ENCODE data around the gene GLT8D1. TPM values are rescaled to one million over a fixed set of nuclear protein-coding genes. Genes with fewer than 3 reads are reported as not detected.

Gene GLT8D1
- total RNA-seq, 1 experiment from 2014 or later, result 42.1 TPM

DNA sequence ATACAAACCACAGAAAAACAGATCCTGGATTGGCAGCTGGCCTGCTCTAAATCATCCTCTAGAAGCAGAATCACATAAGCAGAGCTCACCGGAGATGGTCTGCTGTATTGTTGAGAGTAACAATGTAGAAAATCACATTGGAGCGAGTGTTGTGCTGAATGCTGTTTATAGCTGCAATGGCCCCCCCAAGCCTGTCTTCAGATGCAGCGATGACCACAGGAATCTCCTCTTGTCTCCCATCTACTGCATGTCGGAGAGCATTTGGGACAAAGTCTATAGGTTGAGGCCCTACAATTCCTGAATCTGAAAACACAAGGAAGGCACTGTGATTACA, 8.0 kb downstream of the GLT8D1 start:
- ATAC-seq, result no peak
- H3K36me3 ChIP-seq (ENCODE audit: control insufficient read depth in 1 of 2, insufficient read depth in 2 of 2, low read length in 2 of 2), result peaks cover 40 to 46% of the 10 kb centered on the region in 2 experiments
- H3K9me2 ChIP-seq (ENCODE audit: insufficient read depth), result no peaks in the 10 kb centered on the region
- intact Hi-C loops (cut with micrococcal nuclease), result no loop called here
- RAD21 ChIA-PET (ENCODE audit: low non-redundant PET in 1 of 2, low total read pairs in 2 of 2, uncharacterized antibody in 2 of 2, unreplicated experiment in 2 of 2), result no interaction called here
- H3K9ac ChIP-seq (ENCODE audit: low read length), result no peak overlapping the region
- no peak overlapping the region for H3K4me2 ChIP-seq (ENCODE audit: low read length)
- H2AFZ ChIP-seq (ENCODE audit: low read depth, low read length, poor library complexity, severe bottlenecking), result no peak overlapping the region
- BruUV-seq (replicated peaks), result no TSS peak
- POLR2A ChIA-PET, result interaction anchor here (1.8 kb wide), 1 partner anchor 11 kb away, joined by 4 read pairs; no protein-coding TSS in a partner anchor
- peaks cover 25% of the 10 kb centered on the region for H3K79me2 ChIP-seq (ENCODE audit: insufficient read depth, low read length)
- H3K4me3 ChIP-seq (replicated peaks in 1 of 2; ENCODE audit: low read depth in 1 of 2, low read length in 2 of 2), result no peak overlapping the region
- H4K20me1 ChIP-seq (ENCODE audit: insufficient read depth), result peaks cover 19% of the 10 kb centered on the region; the same call in 1 of the 2 replicates
- H3K27ac ChIP-seq (ENCODE audit: low read depth, low read length), result no peak overlapping the region
- DNase-seq (ENCODE audit: low read depth, low spot score), result no peak
- no peaks in the 10 kb centered on the region for H3K27me3 ChIP-seq (ENCODE audit: insufficient read depth, low read length)
- CTCF ChIA-PET, result no interaction called here
- no peaks in the 10 kb centered on the region for H3K4me1 ChIP-seq (ENCODE audit: control insufficient read depth in 1 of 2, insufficient read depth in 2 of 2, low read length in 2 of 2)
- TF ChIP-seq ELF1 (IDR thresholded peaks at IDR 0.05; ENCODE audit: borderline replicate concordance, low read depth), result no peak
- TF ChIP-seq, protein P1, sequence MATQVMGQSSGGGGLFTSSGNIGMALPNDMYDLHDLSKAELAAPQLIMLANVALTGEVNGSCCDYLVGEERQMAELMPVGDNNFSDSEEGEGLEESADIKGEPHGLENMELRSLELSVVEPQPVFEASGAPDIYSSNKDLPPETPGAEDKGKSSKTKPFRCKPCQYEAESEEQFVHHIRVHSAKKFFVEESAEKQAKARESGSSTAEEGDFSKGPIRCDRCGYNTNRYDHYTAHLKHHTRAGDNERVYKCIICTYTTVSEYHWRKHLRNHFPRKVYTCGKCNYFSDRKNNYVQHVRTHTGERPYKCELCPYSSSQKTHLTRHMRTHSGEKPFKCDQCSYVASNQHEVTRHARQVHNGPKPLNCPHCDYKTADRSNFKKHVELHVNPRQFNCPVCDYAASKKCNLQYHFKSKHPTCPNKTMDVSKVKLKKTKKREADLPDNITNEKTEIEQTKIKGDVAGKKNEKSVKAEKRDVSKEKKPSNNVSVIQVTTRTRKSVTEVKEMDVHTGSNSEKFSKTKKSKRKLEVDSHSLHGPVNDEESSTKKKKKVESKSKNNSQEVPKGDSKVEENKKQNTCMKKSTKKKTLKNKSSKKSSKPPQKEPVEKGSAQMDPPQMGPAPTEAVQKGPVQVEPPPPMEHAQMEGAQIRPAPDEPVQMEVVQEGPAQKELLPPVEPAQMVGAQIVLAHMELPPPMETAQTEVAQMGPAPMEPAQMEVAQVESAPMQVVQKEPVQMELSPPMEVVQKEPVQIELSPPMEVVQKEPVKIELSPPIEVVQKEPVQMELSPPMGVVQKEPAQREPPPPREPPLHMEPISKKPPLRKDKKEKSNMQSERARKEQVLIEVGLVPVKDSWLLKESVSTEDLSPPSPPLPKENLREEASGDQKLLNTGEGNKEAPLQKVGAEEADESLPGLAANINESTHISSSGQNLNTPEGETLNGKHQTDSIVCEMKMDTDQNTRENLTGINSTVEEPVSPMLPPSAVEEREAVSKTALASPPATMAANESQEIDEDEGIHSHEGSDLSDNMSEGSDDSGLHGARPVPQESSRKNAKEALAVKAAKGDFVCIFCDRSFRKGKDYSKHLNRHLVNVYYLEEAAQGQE (IDR thresholded peaks at IDR 0.05; ENCODE audit: low read depth), result no peak
- H3K9me3 ChIP-seq (ENCODE audit: control insufficient read depth in 1 of 2, insufficient read depth in 1 of 2, low read depth in 1 of 2, low read length in 2 of 2), result no peaks in the 10 kb centered on the region

DNA sequence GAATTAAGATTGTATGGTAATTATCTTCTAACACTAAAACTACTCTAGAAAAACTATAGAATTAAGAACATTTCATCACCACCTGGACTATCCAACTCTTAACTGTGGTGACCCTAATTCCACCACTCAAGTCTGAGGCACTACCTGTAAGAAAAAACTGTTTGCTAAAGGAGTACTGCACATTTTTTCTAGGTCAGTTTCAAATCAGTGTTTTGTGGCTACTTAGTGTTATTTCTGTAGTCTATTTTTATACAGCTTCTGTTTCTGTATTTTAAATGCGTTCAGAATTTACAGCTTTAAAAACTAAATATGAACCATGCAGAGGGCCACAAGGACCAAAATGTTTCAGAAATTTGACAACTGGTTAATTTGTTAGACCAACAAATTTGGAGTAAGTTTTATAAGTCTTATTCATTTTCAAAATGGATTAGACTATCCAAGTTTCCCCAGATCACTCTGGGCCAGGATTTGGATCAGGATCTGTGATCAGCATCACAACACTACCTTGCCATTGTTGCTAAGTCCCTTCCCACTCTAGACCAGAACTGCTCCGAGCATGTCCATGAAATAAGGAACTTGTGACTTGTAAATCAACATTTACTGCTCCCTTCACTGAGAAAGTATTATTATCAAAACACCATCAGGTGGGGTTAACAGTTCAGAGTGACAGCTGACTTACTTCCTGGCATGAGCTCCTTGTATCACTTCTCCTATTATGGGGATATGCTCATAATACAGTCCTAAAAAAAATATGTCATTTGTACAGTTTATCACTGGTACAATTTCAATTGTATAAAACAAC, 8.6 kb downstream of the GLT8D1 start:
- Histone ChIP-seq H3K9ac (ENCODE audit: low read length) (no peak overlapping the region), H3K27me3 (ENCODE audit: insufficient read depth, low read length) (no peaks in the 10 kb centered on the region), H3K4me2 (ENCODE audit: low read length) (no peak overlapping the region), H3K9me3 (ENCODE audit: control insufficient read depth in 1 of 2, insufficient read depth in 1 of 2, low read depth in 1 of 2, low read length in 2 of 2) (no peaks in the 10 kb centered on the region), H3K4me3 (replicated peaks in 1 of 2; ENCODE audit: low read depth in 1 of 2, low read length in 2 of 2) (no peak overlapping the region), H3K9me2 (ENCODE audit: insufficient read depth) (no peaks in the 10 kb centered on the region), H3K4me1 (ENCODE audit: control insufficient read depth in 1 of 2, insufficient read depth in 2 of 2, low read length in 2 of 2) (no peaks in the 10 kb centered on the region), H2AFZ (ENCODE audit: low read depth, low read length, poor library complexity, severe bottlenecking) (no peak overlapping the region), H4K20me1 (ENCODE audit: insufficient read depth) (peaks cover 21% of the 10 kb centered on the region; the same call in 1 of the 2 replicates), H3K27ac (ENCODE audit: low read depth, low read length) (no peak overlapping the region), H3K36me3 (ENCODE audit: control insufficient read depth in 1 of 2, insufficient read depth in 2 of 2, low read length in 2 of 2) (peaks cover 45 to 51% of the 10 kb centered on the region in 2 experiments), H3K79me2 (ENCODE audit: insufficient read depth, low read length) (peaks cover 25% of the 10 kb centered on the region)
- POLR2A ChIA-PET, result interaction anchor here (1.8 kb wide), 1 partner anchor 10 kb away, joined by 4 read pairs; no protein-coding TSS in a partner anchor
- DNase-seq (ENCODE audit: low read depth, low spot score) (no peak), ATAC-seq (no peak)
- no TSS peak for BruUV-seq (replicated peaks)
- intact Hi-C loops (cut with micrococcal nuclease), result no loop called here
- RAD21 ChIA-PET (ENCODE audit: low non-redundant PET in 1 of 2, low total read pairs in 2 of 2, uncharacterized antibody in 2 of 2, unreplicated experiment in 2 of 2), result no interaction called here
- CTCF ChIA-PET, result no interaction called here
- TF ChIP-seq CBX3 (IDR thresholded peaks at IDR 0.05; ENCODE audit: low read depth) (no peak), ZNF274 (IDR thresholded peaks at IDR 0.05; ENCODE audit: low read depth, low read length) (no peak), ZFX (IDR thresholded peaks at IDR 0.05) (no peak), POLR2A (IDR thresholded peaks at IDR 0.05; ENCODE audit: borderline replicate concordance, extremely low read depth, insufficient read depth, insufficient read length) (no peak), POLR2AphosphoS5 (IDR thresholded peaks at IDR 0.05; ENCODE audit: low read depth, low read length) (no peak; the same call in 1 of the 2 replicates)
- TF ChIP-seq, protein P1 (IDR thresholded peaks at IDR 0.05; ENCODE audit: low read depth), result no peak
- TF ChIP-seq, protein P2, sequence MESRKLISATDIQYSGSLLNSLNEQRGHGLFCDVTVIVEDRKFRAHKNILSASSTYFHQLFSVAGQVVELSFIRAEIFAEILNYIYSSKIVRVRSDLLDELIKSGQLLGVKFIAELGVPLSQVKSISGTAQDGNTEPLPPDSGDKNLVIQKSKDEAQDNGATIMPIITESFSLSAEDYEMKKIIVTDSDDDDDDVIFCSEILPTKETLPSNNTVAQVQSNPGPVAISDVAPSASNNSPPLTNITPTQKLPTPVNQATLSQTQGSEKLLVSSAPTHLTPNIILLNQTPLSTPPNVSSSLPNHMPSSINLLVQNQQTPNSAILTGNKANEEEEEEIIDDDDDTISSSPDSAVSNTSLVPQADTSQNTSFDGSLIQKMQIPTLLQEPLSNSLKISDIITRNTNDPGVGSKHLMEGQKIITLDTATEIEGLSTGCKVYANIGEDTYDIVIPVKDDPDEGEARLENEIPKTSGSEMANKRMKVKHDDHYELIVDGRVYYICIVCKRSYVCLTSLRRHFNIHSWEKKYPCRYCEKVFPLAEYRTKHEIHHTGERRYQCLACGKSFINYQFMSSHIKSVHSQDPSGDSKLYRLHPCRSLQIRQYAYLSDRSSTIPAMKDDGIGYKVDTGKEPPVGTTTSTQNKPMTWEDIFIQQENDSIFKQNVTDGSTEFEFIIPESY (IDR thresholded peaks at IDR 0.05; ENCODE audit: extremely low read depth, insufficient replicate concordance, low read length), result no peak
